ENCODE data around the gene TMEM203.
A peak's percentile ranks its signal among the peaks of the same experiment; 100 is the strongest.

TMEM203 gene

GRCh38 chr9:137194388-137194787 is 11.1 kb downstream of the TMEM203 start:
- DNase-seq (ENCODE audit: low spot score) = no peak

- no peak for DNase-seq (ENCODE audit: low spot score)
Measured at GRCh38 chr9:137193771-137194170, 11.7 kb downstream of the TMEM203 start.

- no peak for DNase-seq (ENCODE audit: low spot score)
Measured at GRCh38 chr9:137192859-137193258, 12.6 kb downstream of the TMEM203 start.

- DNase-seq (ENCODE audit: low spot score) = no peak
Measured at GRCh38 chr9:137192448-137192780, 13.0 kb downstream of the TMEM203 start.

GRCh38 chr9:137191691-137192447 is 13.6 kb downstream of the TMEM203 start:
- no peak for DNase-seq (ENCODE audit: low spot score)

DNA sequence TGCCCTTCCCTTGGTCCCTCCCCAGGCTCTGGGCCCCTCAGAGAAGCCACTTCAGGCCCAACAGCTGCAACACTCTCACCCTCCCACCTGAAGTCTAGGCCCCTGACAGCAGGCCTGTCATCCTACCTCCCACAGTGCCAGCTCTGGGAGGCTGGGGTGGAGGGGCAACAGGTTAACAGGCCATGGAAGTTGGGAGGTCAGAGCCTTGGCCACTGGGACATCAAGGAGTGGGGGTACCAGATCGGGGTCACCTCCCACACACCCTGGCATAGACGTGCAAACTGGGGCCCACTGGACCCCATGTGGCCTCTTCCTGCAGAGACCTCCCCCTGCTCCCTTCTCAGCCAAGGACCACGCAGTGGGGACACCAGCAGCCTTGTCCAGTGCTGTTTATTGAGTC is 14.2 kb downstream of the TMEM203 start:
- DNase-seq (ENCODE audit: low spot score) = no peak

GRCh38 chr9:137190315-137190856 is 15.1 kb downstream of the TMEM203 start:
- DNase-seq (ENCODE audit: low spot score) = no peak

DNA sequence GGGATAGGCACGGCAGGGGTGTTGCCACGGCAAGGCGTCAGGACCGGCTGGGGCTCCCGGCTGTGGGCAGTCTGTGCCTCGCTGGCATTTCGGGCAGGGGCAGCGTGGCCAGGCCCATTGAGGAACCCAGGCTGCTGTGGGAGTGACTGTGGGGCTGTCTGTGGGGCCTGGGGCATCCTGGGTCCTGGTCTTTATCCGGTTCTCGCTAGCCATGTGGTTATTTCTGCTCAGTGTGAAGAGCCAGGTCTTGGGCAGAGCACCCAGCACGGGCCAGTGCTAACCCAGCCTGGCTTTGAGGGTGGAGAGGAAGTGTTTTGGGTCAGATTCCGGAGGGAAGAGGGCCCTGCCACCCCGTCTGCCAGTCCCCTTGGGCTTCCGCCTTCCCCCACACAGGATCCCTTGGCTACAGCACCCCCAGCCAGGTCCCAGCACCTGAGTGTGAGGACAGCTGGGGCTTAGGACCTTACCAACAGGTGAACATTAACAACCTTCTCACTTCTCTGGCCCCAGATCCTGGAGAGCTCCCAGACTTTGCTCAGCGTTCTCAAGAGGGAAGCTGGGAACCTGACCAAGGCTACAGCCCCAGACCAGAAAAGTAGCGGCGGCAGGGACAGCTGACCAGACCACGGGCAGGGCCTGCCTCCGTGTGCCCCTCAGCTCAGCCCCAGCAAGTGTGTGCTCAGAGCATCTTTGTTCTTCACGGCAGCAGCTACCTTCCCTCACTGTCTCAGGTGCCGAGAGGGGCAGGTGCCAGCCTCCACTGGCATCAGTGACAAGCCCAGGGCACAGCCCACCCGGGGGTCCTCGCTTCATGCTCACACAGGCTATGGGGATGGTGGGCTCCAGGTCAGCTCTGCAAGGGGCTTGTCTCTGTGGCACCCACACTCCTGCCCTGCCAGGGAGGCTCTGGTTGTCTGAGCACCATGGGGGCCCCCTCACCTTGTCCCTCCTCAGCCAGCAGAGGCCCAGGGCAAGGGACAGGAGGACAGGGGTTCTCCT is 15.9 kb downstream of the TMEM203 start:
- no peak for DNase-seq (ENCODE audit: low spot score)

GRCh38 chr9:137188490-137189296 is 16.8 kb downstream of the TMEM203 start, which contains the start of the genes ANAPC2 and SSNA1:
ANAPC2 (minus strand) TSS chr9:137188560; CDS start chr9:137188532, 28 bp downstream.
SSNA1 (plus strand) TSS chr9:137188676; CDS start chr9:137188727, 51 bp downstream.
- peak; percentile 97 for DNase-seq (ENCODE audit: low spot score)

DNA sequence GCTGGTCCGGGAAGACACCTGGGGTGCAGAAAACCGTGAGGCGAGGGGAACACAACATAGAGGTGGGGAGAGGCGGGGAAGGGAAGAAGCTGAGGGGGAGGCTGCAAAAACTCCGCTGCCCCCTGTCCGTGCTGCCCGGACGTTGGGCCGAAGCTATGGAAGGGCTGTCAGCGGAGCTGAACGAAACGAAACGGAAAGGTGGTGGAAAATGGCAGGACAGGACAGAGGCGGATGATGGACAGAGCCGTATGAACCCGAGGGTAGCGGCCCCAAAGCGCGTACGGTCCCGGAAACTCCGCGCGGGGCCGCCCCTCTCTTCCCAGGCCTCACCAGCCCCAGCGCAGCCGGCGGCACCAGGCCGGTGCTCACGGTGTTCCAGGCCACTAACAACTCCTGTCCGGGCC is 17.4 kb downstream of the TMEM203 start:
- DNase-seq (ENCODE audit: low spot score) = no peak

DNA sequence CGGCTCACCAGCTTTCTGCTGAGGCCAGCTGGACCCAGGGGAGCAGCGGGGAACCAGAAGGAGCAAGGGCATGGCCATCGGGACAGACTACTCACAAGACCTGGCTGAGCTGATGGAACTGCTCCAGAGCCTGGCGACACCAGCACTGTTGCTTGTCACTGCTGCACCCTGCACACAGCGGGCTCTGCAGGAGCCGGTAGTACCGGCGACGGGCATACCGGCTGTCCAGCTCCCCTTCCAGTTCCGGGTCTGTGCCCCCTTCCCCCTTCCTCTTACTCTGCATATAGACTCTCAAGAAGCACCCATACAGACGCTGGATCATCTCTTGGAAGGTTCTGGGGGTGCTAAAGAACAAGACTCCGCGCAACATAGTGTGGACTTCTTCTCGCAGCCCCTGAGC is 18.1 kb downstream of the TMEM203 start:
- no peak for DNase-seq (ENCODE audit: low spot score)

DNA sequence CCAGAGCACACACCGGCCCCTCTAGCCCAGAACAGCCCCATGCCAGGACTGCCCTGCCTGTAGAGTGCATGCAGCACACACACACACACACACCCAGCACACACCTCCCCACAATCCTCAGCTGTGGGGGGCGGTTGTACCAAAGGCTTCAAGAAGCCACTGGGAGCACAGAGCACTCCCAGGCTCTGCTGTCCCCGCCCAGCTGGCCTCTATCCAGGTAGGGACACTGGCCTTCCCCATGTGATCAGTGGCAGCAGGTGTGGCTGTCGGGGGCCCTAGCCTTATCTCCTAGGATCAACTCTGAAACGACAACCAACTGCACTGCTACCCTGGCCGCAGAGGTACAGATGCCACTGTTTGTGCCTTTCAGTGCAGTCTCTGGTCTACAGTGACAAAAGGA is 19.1 kb downstream of the TMEM203 start:
- no peak for DNase-seq (ENCODE audit: low spot score)

GRCh38 chr9:137185921-137186320 is 19.5 kb downstream of the TMEM203 start:
- no peak for DNase-seq (ENCODE audit: low spot score)

GRCh38 chr9:137184881-137185660 is 20.4 kb downstream of the TMEM203 start:
- no peak for DNase-seq (ENCODE audit: low spot score)

DNA sequence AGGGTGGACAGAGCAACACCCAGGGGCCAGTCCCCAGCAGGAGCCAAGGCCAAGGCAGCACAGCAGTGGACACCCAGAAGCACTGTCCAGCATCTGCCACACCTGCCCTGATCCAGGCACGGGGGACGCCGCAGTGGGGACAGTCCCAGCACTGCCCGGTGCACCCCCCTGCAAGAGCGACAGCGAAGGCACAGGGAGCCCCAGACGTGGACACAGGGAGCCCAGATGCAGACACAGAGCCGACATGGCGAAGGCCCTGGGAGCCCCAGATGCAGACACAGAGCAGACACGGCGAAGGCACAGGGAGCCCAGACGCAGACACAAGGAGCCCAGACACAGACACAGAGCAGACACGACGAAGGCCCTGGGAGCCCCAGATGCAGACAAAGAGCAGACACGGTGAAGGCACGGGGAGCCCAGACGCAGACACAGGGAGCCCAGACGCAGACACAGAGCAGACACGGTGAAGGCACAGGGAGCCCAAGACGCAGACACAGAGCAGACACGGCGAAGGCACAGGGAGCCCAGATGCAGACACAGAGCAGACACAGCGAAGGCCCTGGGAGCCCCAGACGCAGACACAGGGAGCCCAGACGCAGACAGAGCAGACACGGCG is 21.4 kb downstream of the TMEM203 start:
- no peak for DNase-seq (ENCODE audit: low spot score)

DNA sequence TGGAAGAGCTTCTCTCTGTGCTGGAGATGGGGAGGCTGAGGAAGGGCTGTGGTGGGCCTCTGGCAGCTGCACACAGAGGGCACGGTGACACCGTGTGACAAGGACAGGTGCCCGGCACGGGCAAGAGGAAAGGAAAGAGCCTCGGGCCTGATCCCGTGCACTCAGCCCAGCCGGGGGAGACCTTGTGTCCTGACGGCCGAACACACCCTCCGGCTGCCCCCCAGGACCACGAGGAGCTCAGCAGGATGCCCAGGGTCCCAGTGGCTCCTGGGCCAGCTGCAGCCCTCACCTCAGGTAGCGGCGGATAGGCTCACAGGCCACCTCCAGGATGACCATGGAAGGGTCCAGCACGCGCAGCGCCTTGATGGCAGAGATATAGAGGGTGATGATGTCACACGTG is 22.6 kb downstream of the TMEM203 start:
- no peak for DNase-seq (ENCODE audit: low spot score)

GRCh38 chr9:137181680-137182079 is 23.8 kb downstream of the TMEM203 start:
- DNase-seq (ENCODE audit: low spot score) = no peak

GRCh38 chr9:137180491-137180890 is 25.0 kb downstream of the TMEM203 start:
- DNase-seq (ENCODE audit: low spot score) = no peak

GRCh38 chr9:137179761-137180160 is 25.7 kb downstream of the TMEM203 start:
- no peak for DNase-seq (ENCODE audit: low spot score)

GRCh38 chr9:137178939-137179630 is 26.4 kb downstream of the TMEM203 start:
- no peak for DNase-seq (ENCODE audit: low spot score)

All from left forelimb (tissue), 1 donor.